B cell (primary cell): ENCODE results near the gene DYRK2. TPM values are rescaled to one million over a fixed set of nuclear protein-coding genes. Genes with fewer than 3 reads are reported as not detected.

Experiments
- ATAC-seq: fragments of 200-7000 bp; cut with Tn5 transposase; one replicate; pipeline ENCODE4 v1.10.0; 2021; ENCODE audit warnings: low read depth, mild to moderate bottlenecking, moderate number of reproducible peaks, moderate library complexity
- CTCF ChIA-PET: fragments of 350-600 bp; sonication (Branson Sonifier 250); formaldehyde crosslinking; loops from one replicate; lab custom pipeline; 2021; ENCODE audit warnings: antibody characterized with exemption, inconsistent platforms; lab: Charles Lee
- POLR2A ChIA-PET: fragments of 350-600 bp; sonication (Branson Sonifier 250); formaldehyde crosslinking; loops from one replicate; lab custom pipeline; 2021; ENCODE audit warnings: antibody characterized with exemption; lab: Charles Lee
- DNase-seq: peaks from one replicate; pipeline ENCODE4 v3.0.0; 2013
- H2AFZ ChIP-seq: 2 replicates; pipeline ENCODE4 v1.6.1; 2012; ENCODE audit warnings: mild to moderate bottlenecking, low read depth, low read length; ENCODE audit not compliant: insufficient read depth, poor library complexity, severe bottlenecking
- H3K27ac ChIP-seq, 2 donors: 1 replicate in 1 of 2; 2 replicates in 1 of 2; pipeline ENCODE4 v1.5.1; 2012 to 2013; ENCODE audit warnings: low read length in 2 of 2, mild to moderate bottlenecking in 2 of 2, moderate library complexity in 1 of 2
- H3K27me3 ChIP-seq, 4 experiments: fragments of 200-600 bp in 1 of 4; sonication (generic) in 1 of 4; replicated peaks in 1 of 4; 1 replicate in 2 of 4; 2 replicates in 2 of 4; pipeline versions ENCODE4 v1.6.1 to v1.7.0; 2013 to 2016; ENCODE audit warnings: low read length in 3 of 4, mild to moderate bottlenecking in 2 of 4, mixed read lengths in 1 of 4, moderate library complexity in 1 of 4; ENCODE audit not compliant: insufficient read depth in 4 of 4, control insufficient read depth in 3 of 4; ENCODE audit errors: control extremely low read depth in 1 of 4
- H3K36me3 ChIP-seq, 2 experiments: replicated peaks in 1 of 2; 1 replicate in 1 of 2; 2 replicates in 1 of 2; pipeline versions ENCODE4 v1.6.1 to v1.7.1; 2013; ENCODE audit warnings: low read length in 1 of 2; ENCODE audit not compliant: insufficient read depth in 2 of 2, control insufficient read depth in 1 of 2; ENCODE audit errors: control extremely low read depth in 1 of 2, extremely low read depth in 1 of 2
- H3K4me1 ChIP-seq, 2 donors: fragments of 200-600 bp in 1 of 2; sonication (generic) in 1 of 2; 1 replicate in 1 of 2; 2 replicates in 1 of 2; pipeline versions ENCODE4 v1.5.1 to v1.6.1; 2013 to 2017; ENCODE audit warnings: low read length in 2 of 2; ENCODE audit not compliant: control insufficient read depth in 2 of 2, insufficient read depth in 2 of 2
- H3K4me2 ChIP-seq: replicated peaks from 2 replicates; pipeline ENCODE3; 2012; ENCODE audit warnings: mild to moderate bottlenecking, low read depth, low read length; ENCODE audit not compliant: poor library complexity, severe bottlenecking
- H3K4me3 ChIP-seq, 5 experiments: fragments of 200-600 bp in 1 of 5; sonication (generic) in 1 of 5; 1 replicate in 3 of 5; 2 replicates in 2 of 5; pipeline versions ENCODE4 v1.5.1 to v1.7.0; 2011 to 2016; ENCODE audit warnings: low read length in 4 of 5, mild to moderate bottlenecking in 4 of 5, low read depth in 2 of 5, control low read depth in 1 of 5, moderate library complexity in 1 of 5; ENCODE audit not compliant: insufficient read depth in 1 of 5; ENCODE audit errors: control extremely low read depth in 1 of 5, extremely low read depth in 1 of 5
- H3K79me2 ChIP-seq: fragments of 200-600 bp; sonication (generic); one replicate; pipeline ENCODE4 v1.6.0; 2016; ENCODE audit warnings: low read length; ENCODE audit not compliant: control insufficient read depth, insufficient read depth
- H3K9ac ChIP-seq: fragments of 200-600 bp; sonication (generic); 2 replicates; pipeline ENCODE4 v1.6.1; 2017; ENCODE audit warnings: mild to moderate bottlenecking, low read length, moderate library complexity
- H3K9me3 ChIP-seq, 3 donors: one replicate each; pipeline versions ENCODE4 v1.6.1 to v1.7.1; 2013; ENCODE audit warnings: low read length in 2 of 3; ENCODE audit not compliant: control insufficient read depth in 2 of 3, insufficient read depth in 1 of 3; ENCODE audit errors: control extremely low read depth in 1 of 3
- H4K20me1 ChIP-seq: 2 replicates; pipeline ENCODE4 v1.6.0; 2012; ENCODE audit warnings: mild to moderate bottlenecking, low read length; ENCODE audit not compliant: insufficient read depth, control insufficient read depth, poor library complexity, severe bottlenecking
- H3K27ac Mint-ChIP-seq: one replicate; pipeline ENCODE4 v1.8.0; 2021; ENCODE audit warnings: mixed read lengths
- H3K27me3 Mint-ChIP-seq: one replicate; pipeline ENCODE4 v1.8.0; 2021; ENCODE audit warnings: mixed read lengths
- H3K4me1 Mint-ChIP-seq: one replicate; pipeline ENCODE4 v1.8.0; 2021; ENCODE audit warnings: mixed read lengths
- H3K4me3 Mint-ChIP-seq: one replicate; pipeline ENCODE4 v1.8.0; 2021; ENCODE audit warnings: mixed read lengths
- H3K9me3 Mint-ChIP-seq: one replicate; pipeline ENCODE4 v1.8.0; 2022; ENCODE audit warnings: mixed read lengths; ENCODE audit not compliant: insufficient read depth
- EZH2 ChIP-seq: IDR thresholded peaks from 2 replicates; pipeline ENCODE4 v1.6.1; 2012; ENCODE audit warnings: borderline replicate concordance, low read depth, mild to moderate bottlenecking, moderate library complexity, low read length; ENCODE audit not compliant: insufficient read depth, poor library complexity, severe bottlenecking
- WGBS: methylation state at CpG from one replicate; pipeline ENCODE4 v1.1.5; 2013; ENCODE audit warnings: missing lambda C conversion rate; ENCODE audit not compliant: insufficient coverage; 5-methylcytosine and 5-hydroxymethylcytosine counted together
- intact Hi-C: fragments of 100-400 bp; cut with micrococcal nuclease; formaldehyde crosslinking; loops from one replicate; pipeline ENCODE4 v1.10.0; 2022
- polyA plus RNA-seq: library from polyadenylated mRNA; depleted of rRNA; stranded (reverse); fragments of >200 nt; gene quantifications from 2 replicates; pipeline ENCODE4 v1.2.3, GENCODE V29; 2012
- total RNA-seq, 2 donors: library from RNA; stranded (reverse); fragments of 120-200 nt in 1 of 2; gene quantifications; 1 replicate in 1 of 2; 2 replicates in 1 of 2; pipeline versions ENCODE4 v1.2.3 to v1.2.4, GENCODE V29; 2013 to 2022
- TF ChIP-seq, protein P1 (sequence below): fragments of 200-600 bp; IDR thresholded peaks from one replicate; pipeline ENCODE4 v1.8.0; 2022; ENCODE audit warnings: antibody characterized with exemption, mild to moderate bottlenecking

DYRK2 gene
- total and polyA plus RNA-seq, 2 donors (not counting 1 experiment from before 2014, with no cell fraction given), result 21.3 to 75.3 TPM

DNA sequence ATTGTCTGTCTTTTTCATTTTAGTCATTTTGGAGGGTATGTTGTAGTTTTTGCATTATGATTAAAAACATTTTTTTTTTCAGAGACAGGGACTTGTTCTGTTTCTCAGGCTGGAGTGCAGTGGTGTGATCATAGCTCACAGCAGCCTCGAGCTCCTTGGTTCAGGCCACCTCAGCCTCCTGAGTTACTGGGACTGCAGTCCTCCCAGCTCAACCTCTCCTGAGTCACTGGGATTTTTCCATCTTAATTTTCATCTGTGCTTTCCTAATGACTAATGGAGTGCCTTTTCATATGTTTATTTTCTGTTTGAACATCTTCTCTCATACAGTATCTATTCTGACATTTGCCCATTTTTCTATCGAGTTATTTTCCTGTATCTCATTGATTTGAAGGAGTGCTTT lies 52.6 kb downstream of the DYRK2 start:
- no peak overlapping the region for H3K27ac ChIP-seq
- Mint-ChIP-seq H3K9me3 (no peaks in the 10 kb centered on the region), H3K4me3 (no peak overlapping the region), H3K4me1 (peaks cover 38% of the 10 kb centered on the region), H3K27ac (no peak overlapping the region), H3K27me3 (peaks cover 13% of the 10 kb centered on the region)
- no peaks in the 10 kb centered on the region for H3K79me2 ChIP-seq
- no peak overlapping the region for H3K4me3 ChIP-seq
- DNase-seq (no peak), ATAC-seq (no peak)
- no peak overlapping the region for H2AFZ ChIP-seq
- no peaks in the 10 kb centered on the region for H4K20me1 ChIP-seq
- peaks cover 0 to 18% (median 3%) of the 10 kb centered on the region in 4 experiments for H3K27me3 ChIP-seq
- H3K4me1 ChIP-seq, result peaks cover 23 to 32% of the 10 kb centered on the region in 2 donors
- ChIA-PET CTCF (no interaction called here), POLR2A (no interaction called here)
- 80% methylated on average over 1 of the region's 2 CpGs for WGBS
- no peaks in the 10 kb centered on the region for H3K36me3 ChIP-seq
- TF ChIP-seq, protein P1, sequence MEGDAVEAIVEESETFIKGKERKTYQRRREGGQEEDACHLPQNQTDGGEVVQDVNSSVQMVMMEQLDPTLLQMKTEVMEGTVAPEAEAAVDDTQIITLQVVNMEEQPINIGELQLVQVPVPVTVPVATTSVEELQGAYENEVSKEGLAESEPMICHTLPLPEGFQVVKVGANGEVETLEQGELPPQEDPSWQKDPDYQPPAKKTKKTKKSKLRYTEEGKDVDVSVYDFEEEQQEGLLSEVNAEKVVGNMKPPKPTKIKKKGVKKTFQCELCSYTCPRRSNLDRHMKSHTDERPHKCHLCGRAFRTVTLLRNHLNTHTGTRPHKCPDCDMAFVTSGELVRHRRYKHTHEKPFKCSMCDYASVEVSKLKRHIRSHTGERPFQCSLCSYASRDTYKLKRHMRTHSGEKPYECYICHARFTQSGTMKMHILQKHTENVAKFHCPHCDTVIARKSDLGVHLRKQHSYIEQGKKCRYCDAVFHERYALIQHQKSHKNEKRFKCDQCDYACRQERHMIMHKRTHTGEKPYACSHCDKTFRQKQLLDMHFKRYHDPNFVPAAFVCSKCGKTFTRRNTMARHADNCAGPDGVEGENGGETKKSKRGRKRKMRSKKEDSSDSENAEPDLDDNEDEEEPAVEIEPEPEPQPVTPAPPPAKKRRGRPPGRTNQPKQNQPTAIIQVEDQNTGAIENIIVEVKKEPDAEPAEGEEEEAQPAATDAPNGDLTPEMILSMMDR, result no peak
- no peak for TF ChIP-seq EZH2
- no peak overlapping the region for H3K9ac ChIP-seq
- intact Hi-C loops, result no loop called here
- H3K9me3 ChIP-seq, result peaks cover 0 to 3% (median 0%) of the 10 kb centered on the region in 3 donors
- H3K4me2 ChIP-seq, result no peak overlapping the region

DNA sequence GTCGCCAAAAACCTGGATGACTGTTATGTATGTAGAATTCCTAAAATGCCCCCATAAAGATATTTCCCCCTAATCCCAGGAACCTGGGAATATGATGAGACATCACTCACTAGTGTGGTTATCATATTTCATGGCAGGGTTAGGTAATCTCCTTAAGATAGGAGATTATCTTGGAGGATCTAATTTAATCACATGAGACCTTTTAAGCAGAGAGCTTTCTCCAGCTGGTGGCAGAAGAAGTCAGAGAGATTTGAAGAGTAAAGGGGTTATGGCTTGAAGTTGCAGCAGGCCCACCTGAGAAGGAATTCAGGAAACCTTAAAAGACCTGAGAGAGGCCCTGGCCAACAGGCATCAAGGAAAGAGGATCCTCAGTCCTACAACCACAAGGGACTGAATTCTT lies 53.6 kb downstream of the DYRK2 start:
- TF ChIP-seq, protein P1, result no peak
- no peak for TF ChIP-seq EZH2
- H3K27ac ChIP-seq, result no peak overlapping the region
- H3K27me3 ChIP-seq, result peaks cover 0 to 18% (median 1%) of the 10 kb centered on the region in 4 experiments
- no peak overlapping the region for H2AFZ ChIP-seq
- intact Hi-C loops, result no loop called here
- no peaks in the 10 kb centered on the region for H3K36me3 ChIP-seq
- Mint-ChIP-seq H3K4me3 (no peak overlapping the region), H3K9me3 (no peaks in the 10 kb centered on the region), H3K4me1 (peaks cover 37% of the 10 kb centered on the region), H3K27me3 (peaks cover 17% of the 10 kb centered on the region), H3K27ac (no peak overlapping the region)
- CTCF ChIA-PET, result no interaction called here
- H3K4me3 ChIP-seq, result no peak overlapping the region
- H3K9me3 ChIP-seq, result peaks cover 0 to 3% (median 0%) of the 10 kb centered on the region in 3 donors
- H3K4me1 ChIP-seq, result peaks cover 23 to 32% of the 10 kb centered on the region in 2 donors
- no peak for ATAC-seq
- H3K79me2 ChIP-seq, result no peaks in the 10 kb centered on the region
- no CpG with 5 or more reads among the region's 1 CpG for WGBS
- no peaks in the 10 kb centered on the region for H4K20me1 ChIP-seq
- no peak overlapping the region for H3K9ac ChIP-seq
- DNase-seq, result no peak
- no peak overlapping the region for H3K4me2 ChIP-seq
- POLR2A ChIA-PET, result no interaction called here
